HEK293T (cell line): ENCODE data around the gene C1orf105.

Experiments
- CTCF ChIA-PET: fragments of 350-600 bp; formaldehyde crosslinking; extraction: SDS; loops from one replicate; lab custom pipeline; 2021; ENCODE audit warnings: antibody characterized with exemption, inconsistent platforms; lab: Yijun Ruan, JAX
- POLR2A ChIA-PET: fragments of 350-600 bp; formaldehyde crosslinking; extraction: SDS; loops from one replicate; lab custom pipeline; 2020; ENCODE audit warnings: antibody characterized with exemption, inconsistent platforms; lab: Yijun Ruan, JAX
- DNase-seq: peaks from one replicate; pipeline ENCODE4 v3.0.0; 2012; ENCODE audit warnings: mixed read lengths; ENCODE audit errors: extremely low spot score
- ARNT ChIP-seq: fragments of 450-650 bp; IDR thresholded peaks from 2 replicates; pipeline ENCODE4 v1.6.1; 2017; ENCODE audit warnings: mild to moderate bottlenecking
- BHLHE40 ChIP-seq: fragments of 450-650 bp; IDR thresholded peaks from 2 replicates; pipeline ENCODE4 v1.6.1; 2016; ENCODE audit warnings: mild to moderate bottlenecking, moderate library complexity, borderline replicate concordance
- CTBP1 ChIP-seq: fragments of 450-650 bp; IDR thresholded peaks from 2 replicates; pipeline ENCODE4 v1.6.1; 2016; ENCODE audit warnings: borderline replicate concordance
- ELF4 ChIP-seq: fragments of 450-650 bp; IDR thresholded peaks from 2 replicates; pipeline ENCODE4 v1.6.1; 2017; ENCODE audit warnings: antibody characterized with exemption
- FOXA1 ChIP-seq: fragments of 450-650 bp; IDR thresholded peaks from 2 replicates; pipeline ENCODE4 v1.6.1; 2016; ENCODE audit warnings: mild to moderate bottlenecking
- FOXK2 ChIP-seq: fragments of 450-650 bp; IDR thresholded peaks from 2 replicates; pipeline ENCODE4 v1.6.1; 2016; ENCODE audit warnings: mild to moderate bottlenecking
- FOXM1 ChIP-seq: fragments of 450-650 bp; IDR thresholded peaks from 2 replicates; pipeline ENCODE4 v1.6.1; 2017; ENCODE audit warnings: mild to moderate bottlenecking, borderline replicate concordance
- HDGF ChIP-seq: fragments of 450-650 bp; IDR thresholded peaks from 2 replicates; pipeline ENCODE4 v1.6.1; 2017; ENCODE audit warnings: antibody characterized with exemption, borderline replicate concordance
- L3MBTL2 ChIP-seq: fragments of 450-650 bp; conservative IDR thresholded peaks from 2 replicates; pipeline ENCODE4 v1.6.1; 2016; ENCODE audit warnings: mild to moderate bottlenecking
- LEF1 ChIP-seq: fragments of 450-650 bp; IDR thresholded peaks from 2 replicates; pipeline ENCODE4 v1.6.1; 2017; ENCODE audit warnings: mild to moderate bottlenecking, borderline replicate concordance
- NFRKB ChIP-seq: fragments of 450-650 bp; IDR thresholded peaks from 2 replicates; pipeline ENCODE4 v1.6.1; 2016; ENCODE audit warnings: mild to moderate bottlenecking, moderate library complexity
- SP1 ChIP-seq: fragments of 450-650 bp; IDR thresholded peaks from 2 replicates; pipeline ENCODE4 v1.6.1; 2017
- SUZ12 ChIP-seq: fragments of 450-650 bp; IDR thresholded peaks from 2 replicates; pipeline ENCODE4 v1.6.1; 2016; ENCODE audit warnings: mild to moderate bottlenecking
- TARDBP ChIP-seq: fragments of 450-650 bp; IDR thresholded peaks from 2 replicates; pipeline ENCODE4 v1.6.1; 2016
- ZNF384 ChIP-seq: fragments of 450-650 bp; IDR thresholded peaks from 2 replicates; pipeline ENCODE4 v1.6.1; 2016
- TF ChIP-seq, protein P1 (sequence below): fragments of 450-650 bp; IDR thresholded peaks from 2 replicates; pipeline ENCODE4 v1.6.1; 2016

Gene C1orf105

DNA sequence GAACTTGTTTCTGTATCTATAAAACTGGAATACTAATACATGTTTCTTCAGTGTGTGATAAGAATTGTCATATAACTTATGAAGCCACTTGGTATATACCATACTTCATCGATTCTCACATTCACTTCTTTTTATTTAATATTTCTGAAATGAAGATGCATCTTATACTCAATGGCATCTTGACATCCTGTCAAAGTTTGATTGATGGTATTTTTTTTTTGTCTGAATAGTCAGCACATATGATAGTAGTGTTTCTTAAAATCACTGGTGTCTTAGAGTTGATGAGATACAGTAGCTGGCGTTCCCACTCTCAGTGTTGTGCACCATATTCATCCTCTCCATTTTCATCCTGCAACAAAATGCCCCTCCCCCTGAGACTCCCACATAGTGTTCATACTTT, 34.4 kb upstream of the C1orf105 start:
- POLR2A ChIA-PET = no interaction called here
- DNase-seq = no peak
- CTCF ChIA-PET = no interaction called here

DNA sequence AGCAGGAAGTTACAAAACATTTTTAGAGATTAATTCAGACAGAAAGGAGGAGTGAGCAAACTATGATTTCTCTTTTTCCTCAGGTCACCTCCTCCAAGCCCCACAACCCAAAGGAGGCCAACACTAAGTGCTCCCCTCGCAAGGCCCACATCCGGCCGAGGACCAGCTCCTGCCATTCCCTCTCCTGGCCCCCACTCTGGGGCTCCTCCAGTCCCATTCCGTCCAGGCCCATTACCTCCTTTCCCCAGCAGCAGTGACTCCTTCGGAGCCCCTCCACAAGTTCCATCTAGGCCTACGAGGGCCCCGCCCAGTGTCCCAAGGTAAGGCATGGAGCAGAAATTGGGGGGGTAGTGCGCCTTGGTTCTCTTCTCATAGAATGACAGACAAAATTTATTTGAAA, 32.0 kb upstream of the C1orf105 start:
- no peak for TF ChIP-seq LEF1
- TF ChIP-seq SUZ12 = no peak
- TF ChIP-seq FOXK2 = no peak
- TF ChIP-seq NFRKB = no peak
- TF ChIP-seq ZNF384 = no peak
- no peak for TF ChIP-seq SP1
- CTCF ChIA-PET = no interaction called here
- POLR2A ChIA-PET = no interaction called here
- no peak for DNase-seq

More for the DNA sequence above, 34.4 kb upstream of the C1orf105 start:
- TF ChIP-seq ZNF384 = no peak
- TF ChIP-seq, protein P1, sequence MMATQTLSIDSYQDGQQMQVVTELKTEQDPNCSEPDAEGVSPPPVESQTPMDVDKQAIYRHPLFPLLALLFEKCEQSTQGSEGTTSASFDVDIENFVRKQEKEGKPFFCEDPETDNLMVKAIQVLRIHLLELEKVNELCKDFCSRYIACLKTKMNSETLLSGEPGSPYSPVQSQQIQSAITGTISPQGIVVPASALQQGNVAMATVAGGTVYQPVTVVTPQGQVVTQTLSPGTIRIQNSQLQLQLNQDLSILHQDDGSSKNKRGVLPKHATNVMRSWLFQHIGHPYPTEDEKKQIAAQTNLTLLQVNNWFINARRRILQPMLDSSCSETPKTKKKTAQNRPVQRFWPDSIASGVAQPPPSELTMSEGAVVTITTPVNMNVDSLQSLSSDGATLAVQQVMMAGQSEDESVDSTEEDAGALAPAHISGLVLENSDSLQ = peak; percentile 40; the same call in 1 of the 2 replicates

DNA sequence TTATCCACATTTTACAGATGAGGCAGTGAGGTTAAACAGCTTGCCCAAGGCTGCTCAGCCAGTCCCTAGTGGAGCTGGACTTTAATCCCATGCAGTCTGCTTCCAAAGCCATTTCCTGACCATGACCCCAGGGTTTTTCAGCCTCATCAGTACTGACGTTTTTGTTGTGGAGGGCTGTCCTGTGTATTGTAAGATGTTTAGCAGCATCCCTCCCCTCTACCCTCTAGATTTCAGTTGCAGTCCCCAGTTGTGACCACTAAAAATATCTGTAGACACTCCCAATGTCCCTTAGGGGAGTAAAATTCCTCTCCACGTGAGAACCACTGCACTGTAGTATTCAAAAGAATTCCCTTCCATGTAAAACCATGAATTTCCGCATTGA, 30.2 kb upstream of the C1orf105 start:
- CTCF ChIA-PET = interaction anchor here (0.7 kb wide), 1 partner anchor 242 kb away, joined by 3 read pairs; no protein-coding TSS in a partner anchor
- POLR2A ChIA-PET = no interaction called here
- DNase-seq = no peak
- TF ChIP-seq ARNT = no peak
- TF ChIP-seq, protein P1 = no peak
- TF ChIP-seq SP1 = no peak
- TF ChIP-seq CTBP1 = no peak
- no peak for TF ChIP-seq FOXK2
- no peak for TF ChIP-seq LEF1
- no peak for TF ChIP-seq SUZ12
- TF ChIP-seq L3MBTL2 = no peak
- TF ChIP-seq NFRKB = no peak
- TF ChIP-seq FOXA1 = no peak
- TF ChIP-seq ELF4 = no peak
- TF ChIP-seq ZNF384 = no peak
- TF ChIP-seq HDGF = no peak
- no peak for TF ChIP-seq BHLHE40
- no peak for TF ChIP-seq FOXM1

DNA sequence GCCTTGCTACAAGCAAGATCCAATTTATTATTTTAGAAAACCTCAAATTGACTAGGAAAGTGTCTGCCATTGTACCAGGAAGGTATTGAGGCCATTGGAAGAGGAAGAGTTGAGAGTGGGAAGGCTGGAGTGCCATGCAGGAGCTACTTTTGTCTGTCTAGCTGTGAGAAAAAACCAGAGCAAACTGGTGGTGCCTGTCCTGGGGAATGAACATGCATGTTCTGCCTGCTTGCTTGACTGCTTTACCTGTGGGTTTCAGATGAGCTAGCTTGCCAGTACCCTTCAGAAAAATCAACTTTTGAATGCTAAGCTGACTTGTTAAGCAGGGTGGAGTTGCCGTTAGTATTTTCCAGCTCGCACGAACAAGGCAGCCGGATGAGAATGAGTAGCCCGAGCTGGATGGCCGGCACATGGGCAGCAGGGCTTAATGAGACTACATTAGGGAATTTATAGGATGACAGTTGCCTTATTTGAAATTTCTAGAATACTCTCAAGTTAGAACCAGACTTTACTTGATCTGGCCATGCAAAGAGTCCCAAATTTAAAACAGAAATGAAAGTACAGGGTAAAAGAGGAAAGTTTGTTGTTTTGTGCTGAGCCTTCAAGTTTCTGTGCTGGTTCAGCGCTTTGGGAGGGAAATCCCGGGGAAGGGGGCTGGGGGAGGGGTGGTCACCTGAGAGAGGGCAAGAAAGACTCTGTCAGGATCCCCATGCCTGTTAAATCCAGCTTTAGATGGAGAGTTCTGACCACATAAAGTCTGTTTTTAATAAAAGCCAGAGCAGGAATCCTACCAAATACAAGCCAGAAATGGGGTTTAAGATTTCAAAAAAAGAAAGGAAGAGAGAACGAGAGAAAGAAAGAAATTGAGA, 29.6 kb upstream of the C1orf105 start:
- TF ChIP-seq L3MBTL2 = no peak
- TF ChIP-seq ARNT = no peak
- TF ChIP-seq, protein P1 = no peak
- TF ChIP-seq SP1 = no peak
- no peak for TF ChIP-seq FOXM1
- no peak for TF ChIP-seq NFRKB
- no peak for TF ChIP-seq CTBP1
- no peak for TF ChIP-seq HDGF
- TF ChIP-seq SUZ12 = no peak
- TF ChIP-seq TARDBP = no peak
- TF ChIP-seq BHLHE40 = no peak
- ChIA-PET CTCF (interaction anchor here (0.7 kb wide), 1 partner anchor 243 kb away, joined by 3 read pairs; no protein-coding TSS in a partner anchor), POLR2A (no interaction called here)
- no peak for DNase-seq

DNA sequence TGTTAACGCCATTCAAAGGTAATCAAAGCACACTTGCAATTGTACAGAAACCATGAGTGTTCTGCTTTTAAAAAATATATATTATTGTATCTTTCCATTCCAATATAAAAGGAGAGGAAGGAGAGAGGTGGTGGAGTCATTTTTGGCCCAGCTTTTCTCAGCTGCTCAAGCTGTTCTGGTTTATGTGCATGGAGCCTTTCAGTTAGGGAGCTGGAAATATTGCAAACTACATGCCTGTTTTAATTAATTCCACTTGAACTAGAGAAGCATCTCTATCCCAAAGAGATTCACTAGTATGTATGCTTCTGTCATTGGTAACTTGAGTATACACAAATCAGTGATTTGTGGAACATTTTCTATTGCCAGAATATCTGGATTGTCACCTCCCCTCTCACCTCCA, 28.5 kb upstream of the C1orf105 start:
- CTCF ChIA-PET = no interaction called here
- POLR2A ChIA-PET = no interaction called here
- TF ChIP-seq NFRKB (no peak), ARNT (no peak), TARDBP (no peak), SUZ12 (no peak), BHLHE40 (no peak), ZNF384 (no peak), LEF1 (no peak), L3MBTL2 (no peak), FOXA1 (no peak), FOXM1 (no peak), HDGF (no peak), CTBP1 (no peak), ELF4 (no peak), FOXK2 (no peak)
- TF ChIP-seq, protein P1 = no peak
- DNase-seq = no peak

DNA sequence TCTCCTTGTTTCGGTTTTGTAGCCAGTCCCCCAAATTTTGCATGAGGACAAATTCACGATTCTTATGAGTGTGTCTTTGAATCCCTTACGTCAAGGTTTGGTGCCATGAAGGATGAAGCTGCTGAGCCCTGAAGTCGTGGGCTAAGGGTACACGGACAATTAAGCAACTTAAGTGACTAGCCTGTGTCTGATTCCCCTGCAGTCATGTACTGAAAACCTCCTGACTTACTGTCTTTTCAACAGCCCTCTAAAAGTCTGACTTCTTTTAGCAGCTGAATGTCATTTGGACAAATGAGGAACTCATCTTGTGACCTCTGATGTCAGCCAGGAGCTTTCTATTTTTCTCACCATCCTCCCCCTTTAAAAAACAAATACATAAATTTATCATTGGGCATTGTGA, 27.1 kb upstream of the C1orf105 start:
- CTCF ChIA-PET = no interaction called here
- no peak for TF ChIP-seq ELF4
- TF ChIP-seq CTBP1 = no peak
- no peak for TF ChIP-seq SP1
- no peak for TF ChIP-seq LEF1
- TF ChIP-seq HDGF = no peak
- TF ChIP-seq, protein P1 = no peak
- TF ChIP-seq ARNT = no peak
- no peak for TF ChIP-seq FOXK2
- no peak for TF ChIP-seq SUZ12
- no peak for TF ChIP-seq FOXA1
- TF ChIP-seq BHLHE40 = no peak
- TF ChIP-seq FOXM1 = no peak
- no peak for TF ChIP-seq ZNF384
- TF ChIP-seq TARDBP = no peak
- TF ChIP-seq L3MBTL2 = no peak
- TF ChIP-seq NFRKB = no peak
- DNase-seq = no peak
- POLR2A ChIA-PET = no interaction called here
